GM19238 (cell line): ENCODE results near the gene QPRT.
"Not testable (repeated sequence)": the region's sequence is repeated elsewhere in the genome, so short reads cannot be mapped to it uniquely, and the experiment has no call there.

Source experiments
- DNase-seq: peaks from one replicate; pipeline ENCODE4 v3.0.0; 2011; ENCODE audit warnings: low spot score; ENCODE audit not compliant: insufficient read length

QPRT gene

DNA sequence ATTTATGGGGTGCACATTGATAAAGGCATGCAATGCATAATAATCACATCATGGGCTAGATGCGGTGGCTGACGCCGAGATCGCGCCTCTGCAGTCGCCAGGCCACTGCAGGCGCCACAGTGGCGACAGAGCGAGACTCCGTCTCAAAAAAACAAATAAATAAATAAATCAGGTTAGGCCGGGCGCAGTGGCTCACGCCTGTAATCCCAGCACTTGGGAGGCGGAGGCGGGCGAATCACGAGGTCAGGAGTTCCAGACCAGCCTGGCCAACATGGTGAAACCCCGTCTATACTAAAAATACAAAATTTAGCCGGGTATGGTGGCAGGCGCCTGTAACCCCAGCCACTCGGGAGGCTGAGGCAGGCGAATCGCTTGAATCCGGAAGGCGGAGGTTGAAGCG is 13.6 kb downstream of the QPRT start:
- not testable (repeated sequence) for DNase-seq

DNA sequence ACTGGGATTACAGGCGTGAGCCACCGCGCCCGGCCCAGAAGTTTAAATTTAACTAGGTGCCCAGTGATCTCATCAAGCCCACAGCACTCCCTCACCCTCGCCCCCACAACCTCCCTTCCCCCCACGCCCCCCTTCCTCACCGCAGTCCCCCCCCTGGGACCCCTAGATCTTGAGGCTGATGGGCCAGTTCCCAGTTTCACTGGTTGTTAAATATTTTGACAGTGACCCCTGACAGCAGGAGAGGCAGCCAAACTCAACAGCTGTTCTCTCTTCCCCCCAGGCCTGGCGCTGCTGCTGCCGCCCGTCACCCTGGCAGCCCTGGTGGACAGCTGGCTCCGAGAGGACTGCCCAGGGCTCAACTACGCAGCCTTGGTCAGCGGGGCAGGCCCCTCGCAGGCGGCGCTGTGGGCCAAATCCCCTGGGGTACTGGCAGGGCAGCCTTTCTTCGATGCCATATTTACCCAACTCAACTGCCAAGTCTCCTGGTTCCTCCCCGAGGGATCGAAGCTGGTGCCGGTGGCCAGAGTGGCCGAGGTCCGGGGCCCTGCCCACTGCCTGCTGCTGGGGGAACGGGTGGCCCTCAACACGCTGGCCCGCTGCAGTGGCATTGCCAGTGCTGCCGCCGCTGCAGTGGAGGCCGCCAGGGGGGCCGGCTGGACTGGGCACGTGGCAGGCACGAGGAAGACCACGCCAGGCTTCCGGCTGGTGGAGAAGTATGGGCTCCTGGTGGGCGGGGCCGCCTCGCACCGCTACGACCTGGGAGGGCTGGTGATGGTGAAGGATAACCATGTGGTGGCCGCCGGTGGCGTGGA is 15.6 kb downstream of the QPRT start:
- no peak for DNase-seq

DNA sequence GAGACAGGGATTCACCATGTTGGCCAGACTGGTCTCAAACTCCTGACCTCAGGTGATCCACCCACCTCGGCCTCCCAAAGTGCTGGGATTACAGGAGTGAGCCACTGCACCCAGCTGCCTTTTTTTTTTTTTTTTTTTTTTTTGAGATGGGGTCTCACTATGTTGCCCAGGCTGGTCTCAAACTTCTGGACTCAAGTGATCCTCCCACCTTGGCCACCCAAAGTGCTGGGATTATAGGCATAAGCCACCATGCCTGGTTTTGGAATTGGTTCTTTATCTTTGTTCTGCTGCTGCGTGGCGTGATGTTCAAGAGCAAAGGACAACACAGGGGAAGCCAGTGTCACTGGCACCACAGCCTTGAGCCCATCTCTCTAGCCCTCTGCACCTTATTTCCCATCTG is 16.7 kb downstream of the QPRT start:
- not testable (repeated sequence) for DNase-seq

DNA sequence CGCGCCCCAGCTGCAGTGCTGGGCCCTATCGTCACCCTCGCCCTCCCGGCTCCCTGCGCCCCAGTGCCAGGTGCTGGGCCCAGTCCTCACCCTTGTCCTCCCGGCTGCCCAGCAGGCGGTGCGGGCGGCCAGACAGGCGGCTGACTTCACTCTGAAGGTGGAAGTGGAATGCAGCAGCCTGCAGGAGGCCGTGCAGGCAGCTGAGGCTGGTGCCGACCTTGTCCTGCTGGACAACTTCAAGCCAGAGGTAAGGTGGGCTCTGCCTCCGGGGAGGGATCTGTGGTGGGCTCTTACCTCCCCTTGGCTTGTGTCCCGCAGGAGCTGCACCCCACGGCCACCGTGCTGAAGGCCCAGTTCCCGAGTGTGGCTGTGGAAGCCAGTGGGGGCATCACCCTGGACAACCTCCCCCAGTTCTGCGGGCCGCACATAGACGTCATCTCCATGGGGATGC is 17.9 kb downstream of the QPRT start:
- no peak for DNase-seq

DNA sequence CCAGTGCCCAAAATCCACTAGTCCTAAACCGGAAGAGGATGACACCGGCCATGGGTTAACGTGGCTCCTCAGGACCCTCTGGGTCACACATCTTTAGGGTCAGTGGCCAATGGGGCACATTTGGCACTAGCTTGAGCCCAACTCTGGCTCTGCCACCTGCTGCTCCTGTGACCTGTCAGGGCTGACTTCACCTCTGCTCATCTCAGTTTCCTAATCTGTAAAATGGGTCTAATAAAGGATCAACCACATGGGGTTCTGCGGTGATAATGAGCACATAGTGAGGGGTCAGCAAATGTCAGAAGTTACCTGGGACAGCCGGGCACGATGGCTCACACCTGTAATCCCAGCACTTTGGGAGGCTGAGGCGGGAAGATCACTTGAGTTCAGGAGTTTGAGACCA is 18.4 kb downstream of the QPRT start:
- DNase-seq = no peak

DNA sequence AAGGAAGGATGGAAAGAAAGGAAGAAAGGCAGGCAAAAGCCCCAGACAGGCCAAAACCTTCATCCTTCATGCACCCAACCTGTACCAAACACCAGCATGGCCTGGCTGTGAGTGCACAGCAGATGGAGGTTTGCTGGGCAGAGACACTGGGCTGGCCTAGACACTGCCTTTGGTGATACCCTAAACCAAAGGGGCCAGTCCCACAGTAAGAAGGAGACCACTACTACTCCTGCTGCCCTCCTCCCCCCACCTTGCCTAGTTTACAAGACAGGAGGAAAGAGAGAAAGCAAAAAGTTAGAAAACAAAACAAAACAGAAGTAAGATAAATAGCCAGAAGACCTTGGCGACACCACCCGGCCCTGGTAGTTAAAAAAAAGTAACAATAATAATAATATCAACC is 19.1 kb downstream of the QPRT start:
- DNase-seq = no peak

DNA sequence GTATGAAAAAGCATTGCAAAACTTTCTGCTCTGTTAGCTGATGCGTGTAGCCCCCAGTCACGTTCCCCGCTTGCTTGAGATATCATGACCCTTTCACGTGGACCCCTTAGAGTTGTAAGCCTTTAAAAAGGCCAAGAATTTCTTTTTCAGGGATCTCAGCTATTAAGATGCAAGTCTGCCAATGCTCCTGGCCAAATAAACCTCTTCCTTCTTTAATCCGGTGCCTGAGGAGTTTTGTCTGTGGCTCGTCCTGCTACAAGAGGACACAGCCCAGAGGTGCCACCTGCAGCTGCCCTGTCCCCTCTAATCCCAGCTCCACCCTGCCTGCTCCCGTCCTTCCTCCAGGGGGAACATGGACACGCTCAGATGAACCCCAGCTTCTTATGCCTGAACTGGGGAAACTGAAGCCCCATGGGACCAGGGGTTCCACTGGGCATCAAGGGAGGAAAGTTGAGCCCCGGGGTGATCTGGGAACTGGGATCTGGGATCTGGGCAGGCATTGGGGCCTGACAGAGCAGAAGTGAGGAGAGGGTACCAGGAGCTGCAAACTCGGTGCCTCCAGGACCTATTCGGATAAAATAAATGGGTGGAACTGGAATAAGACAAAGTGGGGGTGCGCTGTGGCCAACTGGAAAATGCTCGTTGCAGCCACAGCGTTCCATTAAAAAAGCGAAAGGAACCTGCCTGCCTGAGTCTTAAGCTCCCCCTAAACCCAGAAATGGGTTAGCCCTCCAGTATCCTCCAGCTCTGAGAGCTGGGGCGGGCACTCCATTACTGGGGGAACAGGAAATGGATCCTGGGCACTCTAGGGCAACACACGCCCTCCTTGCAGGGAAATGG is 19.7 kb downstream of the QPRT start:
- no peak for DNase-seq

DNA sequence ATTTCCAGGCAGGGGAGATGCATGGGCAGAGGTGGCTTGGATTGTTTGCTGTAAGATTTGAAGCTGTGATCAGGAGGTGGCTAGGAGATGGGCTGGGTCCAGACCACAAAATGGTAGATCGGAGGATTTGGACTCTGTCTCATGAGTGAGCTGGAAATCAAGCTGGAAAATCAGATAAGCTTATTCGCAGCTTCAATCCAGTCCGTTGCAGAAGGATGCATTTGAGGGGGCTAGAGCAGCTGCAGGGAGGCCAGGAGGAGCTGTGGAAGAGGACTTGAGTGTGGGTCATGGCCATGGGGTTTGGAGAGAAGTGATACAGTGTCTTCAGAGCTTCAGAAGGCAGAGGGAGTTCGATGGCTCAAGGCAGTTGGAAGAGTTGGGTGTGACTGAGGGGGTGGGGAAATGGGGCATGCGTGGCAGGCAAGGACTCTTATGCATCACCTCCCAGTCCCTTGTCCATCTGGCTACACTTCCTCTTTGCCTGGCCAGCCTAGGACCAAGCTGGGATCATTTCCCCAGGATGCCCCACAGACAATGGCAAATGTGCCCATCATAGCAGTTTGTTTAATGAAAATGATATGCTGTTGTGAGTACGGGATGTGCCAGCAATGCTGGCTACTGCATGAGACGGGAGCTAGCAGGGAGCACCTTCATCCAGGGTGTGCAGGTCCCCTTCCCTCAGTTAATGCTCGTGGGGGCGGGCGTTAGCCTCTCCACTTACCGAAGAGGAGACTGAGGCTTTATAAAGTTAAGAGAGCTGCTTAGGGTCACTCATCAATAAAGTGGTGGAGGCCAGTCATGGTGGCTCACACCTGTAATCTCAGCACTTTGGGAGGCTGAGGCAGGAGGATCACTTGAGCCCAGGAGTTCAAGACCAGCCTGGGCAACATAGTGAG is 20.6 kb downstream of the QPRT start:
- no peak for DNase-seq

DNA sequence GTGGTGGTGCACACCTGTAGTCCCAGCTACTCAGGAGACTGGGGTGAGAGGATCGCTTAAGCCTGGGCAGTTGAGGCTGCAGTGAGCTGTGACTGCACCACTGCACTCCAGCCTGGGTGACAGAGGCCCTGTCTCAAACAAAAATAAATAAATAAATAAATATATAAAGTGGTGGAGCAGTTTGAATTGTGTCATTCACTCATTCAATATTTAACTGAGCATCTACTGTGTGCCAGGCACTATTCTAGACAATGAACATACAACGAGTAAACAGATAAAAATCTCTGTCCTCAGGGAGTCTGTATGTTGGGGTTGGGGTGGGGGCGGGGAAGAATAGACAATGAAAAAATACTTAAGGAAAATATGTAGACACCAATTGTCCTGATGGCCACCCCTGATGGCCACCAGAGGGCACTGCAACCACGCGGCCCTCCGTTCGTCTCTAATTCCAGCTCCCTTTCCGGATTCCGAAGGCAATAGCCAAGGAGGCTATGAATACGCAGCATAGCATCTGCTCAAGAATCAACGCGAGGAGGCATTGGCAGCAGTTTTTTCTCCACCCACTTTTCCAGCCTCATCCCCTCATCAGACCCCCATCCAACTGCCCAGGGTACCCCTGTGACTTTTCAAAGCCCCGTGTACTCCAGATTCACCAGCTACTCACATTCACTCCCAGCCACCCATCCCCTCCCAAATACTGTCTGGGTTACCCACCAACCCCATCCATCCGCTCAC is 21.4 kb downstream of the QPRT start:
- peak; percentile 63 for DNase-seq

DNA sequence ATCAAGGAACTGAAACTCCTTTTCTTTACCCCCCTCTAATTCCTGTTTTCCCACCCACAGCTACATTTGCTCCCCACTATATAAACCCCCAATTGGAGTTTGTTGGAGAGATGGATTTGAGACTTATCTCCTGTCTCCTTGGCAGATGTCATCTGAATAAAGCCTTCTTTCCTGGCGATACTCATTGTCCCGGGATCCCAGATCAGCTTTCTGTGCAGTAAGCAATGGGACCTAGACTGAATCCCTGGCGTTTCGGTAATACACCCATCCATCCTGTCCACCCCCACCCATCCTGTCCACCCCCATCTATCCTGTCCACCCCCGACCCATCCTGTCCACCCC is 22.2 kb downstream of the QPRT start:
- no peak for DNase-seq

DNA sequence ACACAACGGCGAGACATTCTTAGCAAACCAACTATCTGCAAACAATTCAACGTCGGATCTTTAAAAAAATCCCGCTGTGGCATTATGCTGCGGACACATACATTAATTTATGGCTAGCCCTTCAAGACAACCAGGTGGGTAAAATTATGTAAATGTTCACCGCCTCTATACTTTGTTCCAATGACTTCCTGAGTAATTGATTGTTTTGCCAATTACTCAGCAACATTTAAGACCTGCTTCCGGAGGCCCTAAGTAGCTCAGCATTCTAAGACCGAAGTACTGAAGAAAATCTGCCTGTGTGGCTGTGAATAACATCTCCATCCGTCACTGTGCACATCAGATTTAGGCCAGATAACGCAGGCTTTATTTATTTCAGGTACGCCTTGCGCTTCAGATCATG is 23.3 kb downstream of the QPRT start:
- no peak for DNase-seq

DNA sequence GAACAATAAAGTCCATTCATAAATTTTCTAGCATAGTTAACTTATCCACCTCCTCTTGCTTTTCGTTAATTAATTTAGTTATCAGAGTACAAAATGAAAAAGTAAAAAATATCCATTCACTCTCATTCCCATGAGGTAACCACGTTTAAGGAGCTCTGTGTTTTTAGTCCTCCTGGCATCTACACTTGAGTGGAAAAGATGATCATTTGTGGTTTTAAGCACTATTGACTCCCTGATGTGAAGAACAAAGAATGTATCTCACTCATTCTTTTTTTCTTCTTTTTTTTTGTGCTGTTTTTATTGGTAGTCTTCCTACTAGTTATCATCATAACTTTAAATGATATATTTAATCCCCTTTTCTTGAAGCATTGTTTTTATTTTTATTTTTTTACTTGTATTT is 26.1 kb downstream of the QPRT start:
- no peak for DNase-seq

DNA sequence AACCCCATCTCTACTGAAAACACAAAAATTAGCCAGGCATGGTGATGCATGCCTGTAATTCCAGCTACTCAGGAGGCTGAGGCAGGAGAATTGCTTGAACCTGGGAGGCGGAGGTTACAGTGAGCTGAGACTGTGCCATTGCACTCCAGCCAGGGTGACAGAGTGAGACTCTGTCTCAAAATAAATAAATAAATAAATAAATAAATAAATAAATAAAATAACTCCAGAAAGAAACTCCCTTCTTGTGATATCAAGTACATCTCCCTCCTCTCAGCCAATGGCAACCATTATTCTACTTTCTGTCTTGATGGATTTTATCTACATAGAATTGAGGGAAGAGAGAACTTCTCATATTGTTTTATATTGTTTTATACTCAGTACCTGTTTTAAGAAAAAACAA is 28.2 kb downstream of the QPRT start:
- DNase-seq = not testable (repeated sequence)

DNA sequence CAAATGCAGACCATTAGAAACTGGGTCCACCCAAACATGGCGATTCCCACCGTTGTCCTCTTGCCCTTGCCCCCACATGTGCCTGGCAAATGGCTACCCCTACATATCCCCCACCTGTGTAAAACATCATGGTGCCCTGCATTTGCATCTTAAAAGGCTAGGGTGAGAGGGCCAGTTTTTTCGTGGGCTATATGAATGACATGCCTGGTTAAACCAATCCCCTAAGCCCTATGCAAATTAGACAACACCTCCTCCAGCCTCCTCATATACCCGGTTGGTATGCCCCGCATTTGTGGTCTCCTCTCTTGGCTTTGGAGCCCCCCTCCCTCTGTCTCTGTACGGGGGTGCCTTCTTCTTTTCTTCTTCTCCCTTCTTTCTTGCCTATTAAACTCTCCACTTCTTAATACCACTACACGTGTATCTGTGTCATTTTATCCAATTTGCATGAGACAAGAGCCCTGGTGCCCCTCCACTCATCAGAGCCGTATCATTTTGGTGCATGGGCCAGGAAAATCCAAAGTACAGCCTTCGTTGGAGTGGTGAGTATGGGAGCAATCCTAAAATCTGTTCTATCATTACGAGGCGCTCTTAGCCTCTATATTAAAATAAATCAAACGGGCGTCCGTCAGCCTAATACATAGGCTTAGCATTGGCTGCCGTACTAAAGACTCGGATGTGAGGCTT is 30.1 kb downstream of the QPRT start:
- no peak for DNase-seq

DNA sequence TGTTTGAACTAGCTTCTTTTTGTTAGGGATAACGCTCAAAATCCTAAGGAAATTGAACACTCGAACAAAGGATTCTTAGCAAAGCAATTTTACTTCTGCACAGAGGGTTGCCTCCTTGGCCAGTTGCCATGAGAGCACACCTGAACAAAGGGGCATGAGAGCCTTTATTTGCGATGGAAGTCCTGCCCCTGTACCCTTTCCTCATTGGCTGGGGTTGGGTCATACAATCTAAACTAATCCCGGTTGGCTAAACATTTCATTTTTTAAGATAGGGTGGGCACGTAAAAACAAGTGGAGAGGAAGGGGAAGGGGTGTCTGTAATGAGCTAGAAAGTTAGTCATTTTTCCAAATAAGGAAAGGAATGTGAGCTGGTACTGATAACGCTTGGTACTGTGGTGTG is 30.7 kb downstream of the QPRT start:
- not testable (repeated sequence) for DNase-seq

DNA sequence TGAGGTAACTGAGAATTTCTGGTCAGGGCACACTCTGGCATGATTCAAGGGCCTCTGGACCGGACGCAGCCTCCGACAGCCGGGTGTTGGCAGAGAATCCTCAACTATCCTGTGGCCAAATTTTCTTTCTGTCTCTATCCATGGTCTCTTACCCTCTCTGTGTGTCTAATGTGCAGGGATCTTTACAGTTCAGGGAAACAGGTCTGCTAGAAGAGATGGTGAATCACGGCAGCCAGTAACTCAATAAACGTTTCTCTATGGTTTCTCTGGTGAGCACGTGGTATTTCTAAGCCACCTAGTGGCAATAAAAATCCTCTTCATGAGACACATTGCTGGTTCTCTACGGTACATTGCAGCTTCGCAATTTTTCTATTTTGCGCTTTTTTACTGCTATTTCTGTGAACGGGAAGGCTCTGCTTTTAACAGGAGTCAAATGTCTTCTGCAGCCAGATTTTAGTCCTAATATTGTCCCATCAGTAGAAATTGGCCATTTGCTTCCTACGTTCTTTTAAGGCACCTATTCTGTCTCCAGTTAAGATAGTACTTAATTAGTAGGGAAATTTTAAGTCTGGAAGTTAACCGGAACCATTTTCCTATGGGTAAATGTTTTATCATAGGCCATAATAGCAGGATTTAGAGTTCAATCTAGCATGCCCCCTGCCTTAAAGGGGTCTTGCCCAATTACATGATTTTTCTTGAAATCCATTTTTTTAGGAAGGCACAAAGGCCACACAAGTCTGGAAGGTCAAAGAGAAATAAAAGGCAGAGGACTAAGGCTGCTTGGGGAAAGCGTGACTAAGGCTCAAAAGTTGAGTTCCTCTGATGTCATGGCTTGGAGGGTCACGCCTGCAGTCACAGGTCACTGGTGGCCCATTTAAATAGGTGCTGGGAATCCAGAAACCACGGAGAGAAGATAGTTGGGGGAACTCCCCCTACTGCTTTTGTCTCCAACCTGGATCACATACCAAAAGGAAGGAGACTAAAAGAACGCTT is 31.5 kb downstream of the QPRT start:
- DNase-seq = no peak

DNA sequence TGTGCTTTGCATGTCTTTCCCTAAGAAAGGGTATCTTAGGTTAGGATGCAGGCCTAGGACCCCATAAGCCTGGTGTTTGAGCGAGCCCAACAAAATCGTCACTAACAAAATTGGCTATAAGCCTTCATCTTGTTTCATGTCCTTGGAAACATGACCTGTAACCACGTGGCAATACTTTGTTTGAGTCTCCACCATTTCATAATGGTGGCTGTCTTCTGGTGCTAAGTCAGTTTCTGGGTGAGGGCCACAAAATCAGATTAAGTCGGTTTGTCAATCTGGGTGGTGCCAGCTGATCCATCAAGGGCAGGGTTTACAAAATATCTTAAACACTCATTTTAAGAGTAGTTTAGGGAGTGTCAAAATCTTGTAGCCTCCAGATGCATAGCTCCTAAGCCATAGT is 33.8 kb downstream of the QPRT start:
- no peak for DNase-seq

DNA sequence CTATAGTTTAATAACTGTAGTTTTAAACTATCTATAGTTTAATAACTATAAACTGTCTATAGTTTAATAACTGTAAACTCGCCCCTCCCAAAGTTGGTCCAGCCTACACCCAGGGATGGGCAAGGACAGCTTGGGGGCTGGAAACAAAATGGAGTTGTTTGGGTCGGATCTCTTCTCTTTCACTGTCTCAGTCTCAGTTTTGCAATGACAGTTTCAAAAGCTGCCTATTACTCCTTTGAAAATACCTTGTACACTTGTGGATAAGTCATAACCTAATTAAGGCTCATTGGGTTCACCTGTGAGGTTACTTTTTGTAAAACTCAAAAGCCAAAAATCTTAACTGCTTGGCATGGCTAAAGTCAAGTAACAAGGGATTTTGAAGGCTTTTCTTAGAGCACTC is 35.4 kb downstream of the QPRT start:
- DNase-seq = no peak

DNA sequence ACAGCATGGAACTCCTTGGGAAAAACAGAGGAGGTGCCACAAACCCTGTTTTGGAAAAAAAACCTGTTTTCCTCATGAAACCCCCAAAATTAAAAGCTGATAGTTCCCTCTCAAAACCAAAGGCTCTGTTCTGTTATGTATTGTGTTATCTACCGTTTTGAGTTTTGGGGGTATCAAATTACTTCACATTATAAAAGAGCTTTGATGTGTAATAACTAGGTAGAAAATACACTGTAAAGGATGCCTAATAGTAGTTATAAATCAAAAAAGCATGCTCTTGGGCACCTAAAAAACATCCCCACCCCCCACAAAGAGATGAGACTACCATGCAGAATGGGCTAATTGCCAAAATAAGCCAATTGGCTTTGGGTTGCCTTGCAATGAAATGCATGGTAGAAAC is 36.0 kb downstream of the QPRT start:
- no peak for DNase-seq
